ENCODE data around the gene INPP4A.

The INPP4A gene

GRCh38 chr2:98501223-98501622 is 56.6 kb downstream of the INPP4A start:
- DNase-seq, result no peak

DNA sequence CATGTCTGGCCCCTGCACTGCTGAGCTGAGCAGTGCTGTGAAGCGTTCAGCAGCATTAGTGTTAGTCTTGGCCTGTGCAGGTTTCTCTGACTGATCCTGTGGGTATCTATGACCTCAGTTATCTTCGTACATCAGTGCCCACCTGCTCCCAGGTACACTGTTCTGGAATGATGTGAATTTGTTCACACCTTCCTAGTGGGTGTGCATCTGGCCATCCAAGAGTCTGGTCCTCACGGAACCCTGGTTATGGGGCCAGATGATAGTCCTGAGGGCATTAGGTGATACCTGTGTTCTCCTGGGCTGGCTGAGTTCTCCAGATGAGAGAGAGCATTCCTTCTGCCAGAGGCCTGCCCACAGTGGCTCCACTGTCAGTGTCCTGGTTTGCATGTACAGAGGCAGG is 57.2 kb downstream of the INPP4A start:
- DNase-seq, result no peak

DNA sequence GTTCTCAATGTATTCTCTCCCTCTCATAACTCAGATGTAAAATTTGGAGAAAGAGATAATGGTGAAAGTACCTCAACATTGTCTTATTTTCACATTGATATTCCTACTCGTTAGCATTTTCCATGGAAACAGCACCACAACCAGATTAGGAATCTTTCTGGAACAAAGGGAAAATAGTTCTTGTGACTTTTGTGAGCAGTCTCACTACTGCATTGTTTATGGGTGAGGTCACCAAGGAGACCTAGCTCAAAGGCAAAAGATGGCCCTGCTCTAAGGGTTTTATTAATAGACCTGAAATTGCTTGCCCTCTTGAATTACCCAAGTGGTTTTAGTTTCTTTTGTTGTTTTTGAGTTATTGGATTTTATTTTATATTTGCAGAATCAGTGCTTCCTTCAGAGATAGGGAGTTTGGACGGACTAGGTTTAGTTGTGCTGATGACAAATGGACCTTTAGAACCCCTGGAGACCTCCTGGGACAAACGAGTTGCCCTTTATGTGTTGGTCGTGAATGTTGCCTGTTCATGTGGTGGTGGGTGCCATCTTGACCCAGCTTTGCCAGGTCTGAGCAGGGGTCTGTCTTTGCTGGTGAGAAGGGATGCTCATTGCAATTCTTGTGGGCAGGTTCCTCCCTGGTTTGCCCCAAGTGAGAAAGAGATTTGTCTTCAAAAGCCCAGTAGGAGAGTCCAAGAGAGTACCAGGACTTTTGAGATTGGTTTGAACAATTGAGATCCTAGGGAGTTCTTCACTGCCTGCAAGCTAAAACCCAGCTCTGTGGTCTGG is 58.1 kb downstream of the INPP4A start:
- DNase-seq, result no peak

DNA sequence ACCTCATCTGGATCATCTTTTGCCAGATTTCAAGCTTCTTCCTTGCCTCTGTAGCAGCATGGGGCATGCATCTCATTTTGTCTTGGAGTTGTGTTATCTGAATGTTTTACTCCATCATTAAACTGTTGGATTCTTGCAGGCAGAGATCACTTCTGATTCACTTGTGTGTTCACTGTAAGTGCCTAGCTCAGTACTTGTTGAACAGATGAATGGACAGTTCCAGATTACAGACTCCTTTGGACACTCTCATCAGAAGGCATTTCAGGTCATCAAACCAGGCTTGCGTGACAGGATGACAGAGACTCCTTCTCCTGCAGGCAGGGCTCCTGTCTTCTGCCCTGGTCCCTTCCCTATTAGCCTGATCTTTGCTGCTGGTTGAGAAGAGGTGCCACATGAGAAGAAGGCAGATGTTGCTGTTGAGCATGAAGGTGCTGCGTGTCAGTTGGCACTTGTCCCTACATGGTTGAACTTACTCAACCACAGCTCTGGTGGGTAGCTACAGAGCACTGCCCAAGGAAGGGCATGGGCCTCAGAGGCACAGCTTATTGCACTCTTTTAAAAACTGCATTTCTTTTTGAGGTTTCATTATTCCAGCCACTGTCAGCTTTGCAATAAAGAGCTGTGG is 58.9 kb downstream of the INPP4A start:
- DNase-seq, result no peak

GRCh38 chr2:98504381-98505109 is 59.9 kb downstream of the INPP4A start:
- no peak for DNase-seq

GRCh38 chr2:98505311-98505808 is 60.7 kb downstream of the INPP4A start:
- DNase-seq, result no peak

GRCh38 chr2:98505971-98506664 is 61.5 kb downstream of the INPP4A start:
- no peak for DNase-seq

DNA sequence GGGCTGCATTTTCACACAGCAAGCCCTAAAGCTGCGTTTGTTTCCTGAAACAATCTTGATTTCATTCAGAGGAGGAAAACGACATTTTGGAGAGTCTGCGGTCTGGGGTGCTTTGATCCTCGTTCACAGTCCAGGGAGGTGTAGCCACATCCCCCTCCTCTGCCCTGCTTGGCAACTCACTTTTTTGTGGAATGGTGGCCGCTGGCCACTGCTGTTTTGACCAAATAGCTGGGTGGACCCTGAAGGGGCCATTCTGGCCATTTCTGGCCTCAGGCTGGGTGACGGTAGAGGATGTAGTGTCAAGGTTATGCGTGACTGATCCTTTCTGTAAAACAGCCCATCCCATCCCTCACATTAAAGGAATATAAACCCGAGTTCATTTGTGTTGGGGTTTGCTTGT is 62.2 kb downstream of the INPP4A start:
- DNase-seq, result no peak

- DNase-seq, result no peak
Observed at GRCh38 chr2:98507461-98507860, 62.8 kb downstream of the INPP4A start.

DNA sequence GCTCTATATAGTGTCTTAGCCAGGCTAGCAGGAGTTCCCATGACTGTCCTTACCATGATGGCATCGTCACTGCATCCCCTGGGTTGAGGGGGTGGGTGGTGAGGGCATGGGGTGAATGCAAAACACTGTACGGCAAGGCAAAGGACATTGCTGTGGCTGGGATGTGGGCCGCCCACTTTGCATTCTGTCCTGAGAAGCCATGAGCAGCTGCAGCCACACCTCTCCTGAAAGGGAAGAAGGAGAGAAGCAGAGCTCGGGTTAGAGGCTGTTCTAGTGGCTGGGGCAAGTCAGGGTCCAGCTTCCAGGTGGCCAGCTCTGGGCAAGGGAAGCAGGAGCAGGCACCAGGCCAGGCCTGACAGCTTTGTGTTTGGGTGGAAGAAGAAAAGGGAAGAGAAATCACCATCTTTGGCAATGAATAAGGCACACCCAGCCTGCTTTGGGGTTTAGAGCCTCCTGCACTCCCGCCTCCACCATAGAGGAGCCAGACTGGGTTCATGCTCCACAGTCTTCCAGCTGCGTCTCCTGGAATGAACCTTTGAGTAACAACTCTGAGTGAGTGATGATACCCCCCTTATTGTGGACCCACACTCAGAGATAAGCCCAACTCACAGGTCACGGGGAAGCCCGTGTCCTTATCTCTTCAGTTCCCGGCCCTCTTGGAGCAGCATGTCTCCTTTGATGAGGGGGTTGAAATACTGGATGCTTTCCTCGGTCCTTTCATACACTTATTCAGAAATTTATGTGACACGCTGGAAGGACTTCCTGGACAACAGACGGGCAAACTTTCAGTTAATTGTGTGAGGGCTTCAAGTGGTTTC is 63.4 kb downstream of the INPP4A start:
- DNase-seq, result peak; percentile 29

DNA sequence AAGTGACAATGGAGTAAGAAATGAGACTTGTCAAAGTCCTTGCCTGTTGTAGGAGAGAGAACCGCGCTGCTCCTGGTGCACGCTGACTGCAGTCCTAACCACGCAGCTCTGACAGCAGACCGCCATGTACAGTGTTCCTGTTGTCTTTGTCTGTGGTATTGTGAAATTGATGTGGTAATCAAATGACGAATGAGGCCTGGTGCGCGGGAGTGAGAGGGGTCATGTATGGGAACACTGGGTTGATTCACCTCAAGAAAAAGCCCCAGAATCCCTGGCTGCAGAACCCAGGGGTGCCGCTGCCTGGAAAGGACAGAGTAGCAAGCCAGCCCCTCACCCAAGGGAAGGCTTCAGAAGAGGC is 64.0 kb downstream of the INPP4A start:
- peak; percentile 9 for DNase-seq

- DNase-seq, result no peak
Observed at GRCh38 chr2:98509542-98510321, 65.1 kb downstream of the INPP4A start.

GRCh38 chr2:98510322-98510662 is 65.6 kb downstream of the INPP4A start:
- no peak for DNase-seq

GRCh38 chr2:98511981-98512380 is 67.3 kb downstream of the INPP4A start:
- no peak for DNase-seq

- no peak for DNase-seq
Observed at GRCh38 chr2:98512699-98513098, 68.0 kb downstream of the INPP4A start.

DNA sequence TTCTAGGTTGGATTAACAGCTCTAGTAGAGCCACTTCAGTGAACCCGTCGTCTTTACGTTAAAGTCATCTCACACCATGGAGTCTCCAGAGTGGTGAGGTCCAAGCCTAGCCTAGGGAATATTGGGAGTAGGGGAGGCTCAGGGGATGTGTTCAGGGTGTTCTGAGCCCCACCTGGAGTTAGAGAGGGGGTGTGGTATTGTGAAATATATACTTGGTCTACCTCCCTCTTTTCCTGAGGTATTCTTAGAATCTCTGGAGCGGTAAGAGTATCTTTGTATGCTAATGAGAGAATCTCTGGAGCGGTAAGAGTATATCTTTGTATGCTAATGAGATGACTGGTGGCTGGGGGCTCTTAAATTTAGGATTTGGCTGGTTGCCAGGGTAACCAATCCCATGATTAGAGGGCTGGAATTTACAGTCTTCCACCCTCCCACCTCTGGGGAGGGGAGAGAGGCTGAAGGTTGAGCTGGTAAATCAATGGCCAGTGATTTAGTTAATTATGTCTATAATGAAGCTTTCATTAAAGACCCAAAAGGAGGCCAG is 69.5 kb downstream of the INPP4A start:
- DNase-seq, result no peak

DNA sequence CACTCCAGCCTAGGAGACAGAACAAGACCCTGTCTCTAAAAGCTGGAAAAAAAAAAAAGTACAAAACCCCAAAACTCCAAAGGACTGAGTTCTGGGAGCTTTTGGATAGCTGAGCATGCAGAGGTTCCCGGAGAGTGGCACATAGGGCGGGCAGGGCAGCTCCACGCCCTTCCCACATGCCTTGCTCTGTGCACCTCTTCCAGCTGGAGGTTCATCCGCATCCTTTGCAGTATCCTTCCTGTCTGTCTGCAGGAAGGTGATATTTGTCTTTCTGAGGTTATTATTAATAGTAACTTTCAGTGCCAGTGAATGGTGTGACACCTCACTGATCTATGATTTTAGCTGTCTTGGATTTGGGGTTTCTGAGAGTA is 70.2 kb downstream of the INPP4A start:
- DNase-seq, result no peak

- DNase-seq, result peak; percentile 34
Observed at GRCh38 chr2:98515250-98515991, 70.8 kb downstream of the INPP4A start.

GRCh38 chr2:98516571-98516970 is 71.9 kb downstream of the INPP4A start:
- no peak for DNase-seq

DNA sequence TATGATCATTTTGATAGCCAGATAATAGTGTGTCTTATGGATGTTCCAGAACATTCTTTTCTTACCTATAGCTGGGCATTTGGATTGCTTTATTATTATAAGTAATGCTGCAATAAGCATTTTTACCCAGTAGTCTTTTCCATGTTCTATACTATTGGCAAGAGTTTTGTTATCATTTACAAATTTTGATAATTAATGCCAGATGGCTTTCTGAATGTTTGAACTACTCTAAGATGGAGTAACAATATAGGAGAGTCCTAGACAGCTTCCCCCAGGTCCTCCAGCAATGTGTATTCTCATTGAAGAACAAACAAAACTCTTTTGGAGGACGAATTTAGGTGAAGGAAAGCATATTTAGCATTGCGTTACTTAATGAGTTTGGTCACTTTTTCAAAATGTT is 73.0 kb downstream of the INPP4A start:
- DNase-seq, result no peak

DNA sequence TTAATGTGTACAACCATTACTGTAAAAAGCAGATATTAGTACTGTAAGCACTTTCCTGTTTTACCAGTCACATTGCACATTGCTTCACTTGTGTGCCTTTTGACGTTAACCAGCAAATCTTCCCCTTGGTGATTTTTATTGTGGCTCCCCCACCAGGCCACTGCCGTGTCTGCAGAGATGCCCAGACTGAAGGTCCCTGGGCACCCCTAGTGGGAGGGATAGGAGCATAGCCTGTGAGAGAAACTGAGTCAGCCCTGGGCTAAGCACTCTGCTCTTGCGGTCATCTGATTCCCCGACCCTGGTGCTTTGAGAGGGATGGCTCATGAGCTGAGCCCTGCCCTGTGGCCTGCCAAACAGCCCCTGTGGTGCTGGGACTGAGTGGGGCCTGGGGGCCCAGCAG is 73.4 kb downstream of the INPP4A start:
- DNase-seq, result peak; percentile 24

Data from midbrain (tissue), 1 donor.